HL-60/S4 treated with retinoic acid at 250 ng/mL for 4 days and 3 days (cell line): ENCODE data around the gene CUX1.

Source experiments
- in situ Hi-C: fragments of 300-500 bp; cut with MboI; formaldehyde crosslinking; loops from 2 replicates; pipeline ENCODE4 v1.7.0; 2022; ENCODE audit warnings: low sequenced_read_pairs

The CUX1 gene

DNA sequence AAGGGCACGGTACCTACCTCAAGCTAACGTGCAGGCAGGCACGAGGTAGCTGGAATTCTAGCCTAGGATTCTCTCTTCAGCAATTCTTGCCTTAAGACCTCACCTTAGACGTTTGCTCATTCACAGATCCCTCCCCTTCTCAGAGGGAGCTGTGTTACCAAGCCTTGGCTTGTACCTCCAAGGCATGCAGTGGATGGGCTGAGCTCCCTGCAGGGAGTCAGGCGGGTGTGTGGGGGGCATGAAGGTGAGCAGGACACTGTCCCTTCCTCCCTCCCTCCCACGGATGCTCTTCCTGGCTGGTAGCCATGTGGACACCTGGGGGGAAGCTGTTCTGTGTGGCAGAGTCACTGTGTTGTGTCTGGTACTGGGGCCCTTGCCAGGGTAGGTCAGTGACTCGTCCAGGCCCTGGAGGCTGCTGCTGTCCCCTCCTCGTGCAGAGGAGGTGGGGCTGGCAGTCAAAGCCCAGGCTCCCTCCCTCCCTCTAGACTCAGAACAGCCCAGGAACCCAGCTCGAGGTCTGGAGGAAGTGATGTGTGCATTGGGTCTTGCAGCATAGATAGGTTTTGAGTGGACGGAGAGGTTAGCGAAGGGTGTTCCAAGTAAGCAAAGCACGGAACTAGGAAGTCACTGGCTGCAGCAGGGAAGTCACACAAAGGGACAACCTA lies 247.1 kb downstream of the CUX1 start:
- in situ Hi-C loops: no loop called here

DNA sequence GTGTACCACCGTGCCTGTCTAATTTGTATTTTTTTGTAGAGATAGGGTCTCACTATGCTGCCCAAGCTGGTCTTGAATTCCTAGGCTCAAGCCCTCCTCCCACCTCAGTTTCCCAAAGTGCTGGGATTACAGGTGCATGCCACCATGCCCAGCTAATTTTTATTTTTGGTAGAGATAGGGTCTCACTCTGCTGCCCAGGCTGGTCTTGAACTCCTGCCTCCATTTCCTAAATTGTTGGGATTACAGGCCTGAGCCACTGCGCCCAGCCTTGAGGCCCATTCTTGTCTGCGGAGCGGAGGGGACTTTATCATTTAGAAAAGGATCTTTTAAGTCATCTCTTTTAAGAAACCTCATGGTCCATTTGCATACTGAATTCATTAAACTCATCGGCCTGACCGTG lies 247.8 kb downstream of the CUX1 start:
- in situ Hi-C loops: no loop called here

DNA sequence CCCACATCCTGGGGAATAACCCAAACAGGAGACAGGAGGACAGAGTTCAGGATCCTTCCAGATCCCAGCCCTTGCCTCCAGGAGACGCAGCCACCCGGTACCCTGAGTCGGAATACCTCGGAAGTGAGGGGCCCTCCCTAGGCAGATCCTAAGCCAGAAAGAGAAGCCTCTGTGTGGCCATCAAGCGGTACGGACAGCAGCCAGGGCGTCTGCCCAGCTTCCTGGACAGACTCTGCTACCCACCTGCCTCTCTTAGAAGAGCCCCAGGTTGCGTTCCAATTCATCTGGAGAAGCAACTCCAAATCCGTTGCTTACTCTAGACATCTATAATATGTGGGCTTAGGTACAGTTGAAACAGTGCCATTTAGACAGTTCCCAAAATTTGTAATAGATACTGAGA lies 249.1 kb downstream of the CUX1 start:
- in situ Hi-C loops: no loop called here

DNA sequence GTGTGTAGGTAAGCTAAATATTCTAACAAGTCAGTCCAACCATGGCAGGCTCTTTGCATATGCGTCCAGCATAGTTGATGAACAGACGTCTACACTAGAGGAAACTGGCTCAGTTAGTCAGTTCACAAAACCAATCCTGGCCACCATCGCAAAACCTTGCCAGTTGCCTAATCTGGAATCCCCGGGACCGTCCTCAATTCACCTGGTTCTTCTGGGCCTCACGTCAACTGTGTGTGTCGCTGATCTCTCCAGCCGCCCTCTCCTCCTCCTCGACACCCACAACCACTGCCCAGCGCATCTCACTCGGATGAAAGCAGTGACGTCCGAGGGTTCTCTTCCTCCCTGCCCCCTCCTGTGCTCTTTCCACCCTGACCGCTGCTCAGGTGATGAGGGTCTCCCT lies 251.4 kb downstream of the CUX1 start:
- in situ Hi-C loops: no loop called here

DNA sequence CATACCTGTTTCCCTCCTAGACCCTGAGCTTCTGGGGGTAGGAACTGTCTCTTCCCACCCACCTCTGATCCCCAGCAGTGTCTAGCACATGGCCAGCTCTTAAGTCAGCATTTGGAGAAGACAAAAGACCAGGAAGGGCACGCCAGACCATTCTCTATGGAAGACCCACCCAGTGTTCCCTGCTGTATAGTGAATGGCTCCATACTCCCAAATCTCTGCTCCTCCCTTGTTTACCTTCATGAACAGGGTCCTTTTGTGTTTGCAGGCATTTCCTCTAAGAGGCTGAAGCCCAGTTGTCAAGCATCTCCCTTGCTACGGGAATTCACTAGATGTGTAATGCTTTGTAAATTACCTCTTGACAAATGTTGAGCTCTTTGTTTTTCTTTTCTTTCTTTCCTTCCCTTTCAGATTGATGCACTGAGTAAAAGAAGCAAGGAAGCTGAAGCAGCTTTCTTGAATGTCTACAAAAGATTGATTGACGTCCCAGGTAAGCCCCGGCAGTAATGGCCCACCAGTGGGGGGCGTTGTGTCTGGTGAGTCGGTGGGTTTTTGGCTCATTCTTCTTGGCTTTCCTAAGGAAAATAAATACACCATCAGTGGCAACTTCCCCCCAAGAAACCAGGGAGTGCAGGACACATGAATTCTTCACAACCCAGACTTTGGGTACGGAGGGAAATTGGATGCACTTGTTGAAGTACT lies 252.7 kb downstream of the CUX1 start:
- in situ Hi-C loops: no loop called here

DNA sequence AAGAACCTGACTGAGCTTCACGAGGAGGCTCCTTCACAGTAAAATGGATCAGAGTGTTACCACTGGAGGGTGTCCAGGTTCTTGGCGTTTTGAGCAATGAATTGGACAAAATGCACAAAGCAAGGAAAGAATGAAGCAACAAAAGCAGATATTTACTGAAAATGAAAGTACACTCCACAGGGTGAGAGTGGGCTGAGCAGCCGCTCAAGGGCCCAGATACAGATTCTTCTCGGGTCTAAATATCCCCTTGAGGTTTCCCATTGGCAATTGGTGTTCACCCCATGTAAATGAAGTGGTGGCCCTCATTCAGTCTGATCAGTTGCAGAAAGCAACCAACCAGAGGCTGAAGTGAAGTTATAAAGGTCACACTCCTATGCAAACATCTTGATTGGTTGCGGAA lies 254.6 kb downstream of the CUX1 start:
- in situ Hi-C loops: no loop called here

DNA sequence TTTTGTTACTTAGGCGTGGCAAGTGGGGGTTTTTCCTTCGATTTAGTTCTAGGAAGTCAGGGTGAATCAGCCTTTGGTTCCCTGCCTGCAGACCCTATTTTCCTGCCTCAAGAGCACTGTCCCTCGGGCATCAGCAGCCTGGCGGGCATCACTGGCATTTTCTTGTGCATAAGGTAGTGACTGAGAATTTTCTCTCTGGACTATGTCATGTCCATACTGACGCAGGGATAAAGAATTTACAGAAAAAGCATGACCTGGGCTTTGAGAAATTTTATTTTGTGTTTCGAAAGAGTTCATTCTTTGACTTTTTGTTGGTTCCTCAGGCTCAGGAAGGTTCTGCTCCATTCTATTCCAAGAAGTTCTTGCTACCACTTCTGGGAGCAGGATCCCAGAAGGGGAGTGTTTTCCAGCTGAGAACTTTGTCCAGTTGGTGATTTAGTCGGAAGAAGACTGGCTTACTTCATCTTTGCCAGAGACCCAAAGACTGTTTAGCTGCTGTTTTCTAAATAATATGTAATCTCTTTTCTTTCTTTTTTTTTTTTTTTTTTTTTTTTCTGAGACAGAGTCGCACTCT lies 255.3 kb downstream of the CUX1 start:
- in situ Hi-C loops: no loop called here

DNA sequence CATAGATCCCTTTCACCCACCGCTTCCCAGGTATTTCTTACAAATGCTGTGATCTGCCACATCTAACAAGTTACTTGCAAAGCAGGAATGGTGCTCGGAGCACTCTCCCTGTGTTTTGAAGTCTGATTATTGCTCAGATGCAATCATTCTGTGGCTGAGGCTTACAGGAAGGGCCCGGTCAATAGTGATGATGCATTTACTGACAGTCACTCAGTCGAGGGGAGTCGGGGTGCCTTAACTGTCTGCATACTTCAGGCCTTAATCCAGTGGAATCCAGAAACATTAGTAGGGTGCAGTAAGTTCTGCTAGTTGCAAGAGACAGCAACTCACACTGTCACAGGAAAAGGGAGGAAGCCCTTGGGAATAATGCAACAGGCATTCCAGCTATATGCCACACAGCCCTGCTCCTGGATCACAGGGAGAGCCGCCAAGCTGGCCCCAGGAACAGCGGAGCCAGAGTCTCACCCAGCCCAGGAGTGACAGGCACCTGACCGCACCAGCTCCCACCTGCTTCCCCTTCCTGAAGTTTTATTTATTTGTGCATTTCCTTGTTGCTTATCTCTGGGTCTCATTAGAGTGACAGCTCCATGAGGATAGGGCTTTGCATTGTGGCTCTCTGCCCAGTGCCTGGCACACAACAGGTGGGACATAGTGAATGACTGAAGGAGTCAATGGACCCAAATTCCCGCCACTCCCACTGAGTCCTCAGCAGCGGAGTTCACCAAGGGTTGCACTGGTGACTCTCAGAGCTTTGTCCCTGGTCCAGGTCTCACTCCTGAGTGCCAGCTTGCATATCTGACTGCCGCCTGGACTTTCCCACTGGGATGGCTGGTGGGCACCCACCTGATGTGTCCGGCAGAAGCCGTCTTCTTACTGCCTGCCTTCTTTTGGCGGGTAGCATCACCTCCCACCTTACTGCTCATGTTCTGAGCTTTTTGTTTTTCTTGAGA lies 256.8 kb downstream of the CUX1 start:
- in situ Hi-C loops: no loop called here

DNA sequence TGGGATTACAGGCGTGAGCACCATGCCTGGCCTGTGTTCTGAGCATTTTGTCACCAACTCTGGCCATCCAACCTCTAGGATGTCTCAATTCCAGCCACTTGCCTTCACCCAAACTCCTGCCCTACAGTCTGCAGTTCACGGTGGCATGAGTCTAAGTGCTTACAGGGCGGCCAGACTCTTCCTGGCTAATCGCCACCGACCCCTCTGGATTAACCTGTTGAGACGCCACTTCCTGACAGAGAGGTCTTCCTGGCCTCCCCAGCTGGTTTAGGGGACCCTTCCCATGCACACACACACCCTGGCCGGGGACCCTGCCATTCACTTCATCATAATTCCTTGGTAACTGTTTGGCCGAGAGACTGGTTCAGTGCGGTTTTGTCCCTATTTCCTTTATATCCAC lies 257.7 kb downstream of the CUX1 start:
- in situ Hi-C loops: no loop called here

DNA sequence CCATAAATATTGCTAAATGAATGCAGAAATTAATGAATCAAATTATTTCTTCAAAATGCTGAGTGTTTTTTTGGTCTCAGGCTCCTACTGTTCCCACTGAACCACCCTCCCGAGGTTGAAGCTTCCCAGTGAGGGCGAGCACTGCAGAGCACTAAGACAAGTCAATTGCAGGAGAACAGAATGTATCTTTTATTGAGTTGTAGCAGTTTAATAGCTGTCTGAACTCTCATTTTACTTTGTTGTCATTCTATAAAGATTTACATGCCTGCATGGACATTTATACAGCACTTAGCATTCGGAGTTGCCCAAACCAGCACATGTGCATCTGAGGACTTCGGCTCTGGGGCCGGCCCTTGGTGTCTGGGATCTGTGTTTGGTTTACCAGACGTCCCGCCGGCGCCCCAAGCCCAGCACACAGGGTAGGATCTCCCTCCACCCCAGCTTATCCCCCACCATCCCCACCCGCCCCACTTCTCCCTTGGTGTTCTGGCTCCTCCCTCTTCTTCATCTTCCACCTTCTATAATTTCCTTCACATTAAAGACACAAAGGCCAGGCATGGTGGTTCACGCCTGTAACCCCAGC lies 258.2 kb downstream of the CUX1 start:
- in situ Hi-C loops: no loop called here

DNA sequence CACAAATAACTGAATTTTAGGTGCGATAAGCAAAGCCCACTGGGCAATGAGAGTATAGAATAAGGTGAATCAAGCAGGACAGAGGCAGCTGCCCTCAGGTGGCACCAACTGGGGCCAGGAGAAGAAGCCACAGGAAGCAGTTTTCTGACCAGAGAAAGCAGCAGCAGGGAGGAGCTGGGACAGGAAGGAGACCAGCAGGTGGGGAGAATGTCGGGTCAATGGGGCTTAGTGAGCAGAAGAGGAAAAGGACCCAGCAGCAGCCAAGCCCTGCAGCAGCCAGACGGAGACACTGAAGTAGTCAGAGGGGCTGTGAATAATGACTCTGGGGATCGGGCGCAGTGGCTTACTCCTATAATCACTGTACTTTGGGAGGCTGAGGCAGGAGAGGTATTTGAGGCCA lies 259.7 kb downstream of the CUX1 start:
- in situ Hi-C loops: no loop called here

DNA sequence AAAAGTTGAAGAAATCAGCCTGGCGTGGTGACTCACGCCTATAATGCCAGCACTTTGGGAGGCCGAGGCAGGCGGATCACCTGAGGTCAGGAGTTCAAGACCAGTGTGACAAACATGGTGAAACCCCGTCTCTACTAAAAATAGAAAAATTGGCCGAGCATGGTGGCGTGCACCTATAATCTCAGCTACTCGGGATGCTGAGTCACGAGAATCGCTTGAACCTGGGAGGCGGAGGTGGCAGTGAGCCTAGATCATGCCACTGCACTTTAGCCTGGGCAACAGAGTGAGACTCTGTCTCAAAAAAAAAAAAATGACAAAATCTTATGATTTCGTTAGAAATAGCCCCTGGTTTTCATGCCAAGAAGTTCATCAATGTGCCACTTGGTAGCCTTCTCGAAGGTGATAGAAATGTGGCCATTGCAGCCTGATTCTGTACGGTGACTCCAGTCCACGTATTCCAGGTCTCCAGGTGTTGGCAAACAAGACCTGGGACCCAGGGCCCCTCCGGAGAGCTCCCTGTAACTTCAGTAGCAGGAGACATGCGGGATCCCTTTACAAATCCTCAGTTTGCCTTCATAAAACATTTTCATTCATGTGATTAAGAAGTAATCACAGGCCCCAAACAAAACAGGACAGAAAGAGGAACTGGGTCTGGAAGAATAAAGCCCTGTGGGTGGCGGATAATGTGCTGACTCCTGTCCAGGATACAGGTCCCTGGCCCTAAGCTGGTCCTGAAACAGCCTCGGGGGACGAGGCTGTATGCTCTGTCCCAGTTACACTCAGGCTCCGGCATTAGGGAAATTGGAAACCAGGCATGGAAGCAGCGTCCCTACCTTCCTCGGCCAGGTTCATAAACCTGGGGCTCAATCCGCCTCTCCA lies 262.0 kb downstream of the CUX1 start:
- in situ Hi-C loops: no loop called here

DNA sequence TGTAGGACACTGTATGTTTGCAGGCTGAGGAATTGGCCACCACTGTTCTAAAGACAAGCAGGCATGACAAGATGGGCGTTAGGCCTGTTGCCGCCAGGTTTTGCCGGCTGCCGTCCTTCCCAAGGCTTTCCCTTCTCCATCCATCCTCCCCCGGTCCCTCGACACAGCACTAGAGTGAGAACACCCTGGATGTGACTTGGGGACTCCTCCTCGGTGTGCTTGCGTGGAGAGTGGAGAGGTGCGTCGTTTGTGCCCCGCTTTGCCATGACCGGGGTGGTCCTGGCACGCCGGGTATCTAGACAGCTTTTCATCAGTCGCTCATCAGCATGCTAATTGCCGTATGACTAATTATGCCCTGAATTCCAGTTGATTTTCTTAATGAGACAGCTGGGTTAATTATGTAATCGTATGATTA lies 262.6 kb downstream of the CUX1 start:
- in situ Hi-C loops: no loop called here

DNA sequence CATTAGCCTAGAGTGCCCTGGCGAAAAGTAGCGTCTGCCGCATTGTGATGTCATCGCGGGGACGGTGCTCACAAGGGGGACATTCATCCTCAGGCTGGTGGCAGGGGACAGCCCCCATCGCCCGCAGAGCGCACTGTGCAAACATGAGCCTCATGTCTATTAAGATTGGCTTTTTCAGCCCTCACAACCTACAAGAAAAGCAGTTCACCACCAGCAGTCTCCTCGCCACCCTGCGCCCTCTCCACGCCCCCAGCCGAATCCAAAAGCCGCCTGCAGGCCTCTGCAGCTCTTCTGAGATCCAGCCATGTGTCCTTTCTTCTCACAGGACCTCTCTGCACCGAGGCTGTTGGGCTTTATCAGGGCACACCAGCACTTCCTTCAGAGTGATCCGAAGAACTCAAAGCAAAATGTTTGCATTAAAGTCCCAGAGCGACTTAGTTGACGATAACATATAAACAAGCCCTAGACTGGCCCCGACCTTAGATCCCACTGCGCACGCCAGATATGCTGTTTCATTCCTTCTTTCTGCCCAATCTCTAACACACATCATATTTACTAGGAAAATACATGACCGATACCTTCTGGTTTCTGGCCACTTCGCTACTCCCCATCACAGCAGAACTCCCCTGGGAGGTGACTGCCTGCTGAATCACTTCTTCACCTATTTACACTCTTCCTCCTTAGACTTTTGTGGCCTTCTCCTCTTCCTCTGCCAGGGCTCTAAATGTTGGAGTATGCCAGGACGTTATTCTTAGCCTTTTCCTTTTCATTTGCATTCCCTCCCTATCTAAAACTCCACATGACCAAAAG lies 263.2 kb downstream of the CUX1 start:
- in situ Hi-C loops: no loop called here

DNA sequence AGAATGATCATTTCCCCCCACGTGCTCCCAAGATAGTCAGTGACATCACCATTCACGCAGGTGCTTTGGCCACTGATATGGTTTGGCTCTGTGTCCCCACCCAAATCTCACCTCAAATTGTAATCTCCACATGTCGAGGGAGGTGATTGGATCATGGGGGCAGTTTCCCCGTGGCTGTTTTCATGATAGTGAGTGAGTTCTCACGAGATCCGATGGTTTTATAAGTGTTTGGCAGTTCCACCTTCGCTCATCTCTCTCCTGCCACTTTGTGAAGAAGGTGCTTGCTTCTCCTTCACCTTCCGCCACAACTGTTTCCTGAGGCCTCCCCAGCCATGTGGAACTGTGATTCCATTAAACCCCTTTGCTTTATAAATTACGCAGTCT lies 263.8 kb downstream of the CUX1 start:
- in situ Hi-C loops: no loop called here

DNA sequence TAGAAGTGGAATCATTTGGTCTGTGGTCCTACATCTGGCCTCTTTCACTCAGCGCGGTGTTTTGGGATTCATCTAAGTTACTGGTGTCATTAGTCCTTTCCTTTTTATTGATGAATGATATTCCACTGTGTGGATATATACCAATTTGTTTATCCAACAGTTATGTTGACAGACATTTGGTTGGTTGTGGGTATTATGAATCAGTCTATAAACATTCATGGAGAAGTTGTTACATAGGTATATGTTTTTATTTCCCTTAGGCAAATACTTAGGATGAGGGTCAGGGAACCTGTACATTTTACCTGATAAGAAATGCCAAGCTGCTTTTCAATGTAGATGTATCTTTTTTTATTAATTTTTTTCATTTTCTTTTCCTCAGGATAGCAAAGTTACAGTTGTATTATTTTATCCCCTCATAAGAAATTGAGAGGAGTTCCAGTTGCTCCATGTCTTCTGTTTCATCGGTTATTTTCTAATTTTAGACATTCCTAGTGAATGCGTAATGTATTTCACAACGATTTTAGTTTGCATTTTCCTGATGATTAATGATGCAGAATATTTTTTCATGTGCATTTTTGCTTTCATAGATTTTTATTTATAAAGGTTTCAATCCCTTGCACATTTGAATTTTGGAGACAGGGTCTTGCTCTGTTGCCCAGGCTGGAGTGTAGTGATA lies 265.4 kb downstream of the CUX1 start:
- in situ Hi-C loops: no loop called here

DNA sequence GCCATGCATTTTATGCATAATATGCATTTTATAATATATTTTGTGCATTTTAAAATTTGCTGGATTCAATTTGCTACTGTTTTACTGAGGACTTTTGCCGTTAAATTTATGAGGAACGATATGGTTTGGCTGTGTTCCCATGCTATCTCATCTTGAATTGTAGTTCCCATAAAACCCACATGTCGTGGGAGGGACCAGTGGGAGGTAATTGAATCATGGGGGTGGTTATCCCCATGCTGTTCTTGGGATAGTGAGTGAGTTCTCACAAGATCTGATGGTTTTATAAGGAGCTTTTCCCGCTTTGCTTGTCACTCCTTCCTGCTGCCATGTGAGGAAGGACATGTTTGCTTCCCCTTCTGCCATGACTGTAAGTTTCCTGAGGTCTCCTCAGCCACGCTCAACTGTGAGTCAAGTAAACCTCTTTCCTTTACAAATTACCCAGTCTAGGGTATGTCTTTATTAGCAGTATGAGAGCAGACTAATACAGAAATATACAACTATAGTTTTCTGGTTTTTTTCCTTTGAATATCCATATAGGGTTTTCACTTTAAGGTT lies 267.9 kb downstream of the CUX1 start:
- in situ Hi-C loops: no loop called here
